Neutrophil (primary cell): ENCODE measurements around the gene PITPNC1.

Experiments
- H3K27ac ChIP-seq: fragments of 200-600 bp; sonication (generic); 2 replicates; pipeline ENCODE4 v1.5.1; 2016; ENCODE audit warnings: mild to moderate bottlenecking, moderate library complexity
- H3K27me3 ChIP-seq: fragments of 200-600 bp; sonication (generic); 2 replicates; pipeline ENCODE4 v1.6.0; 2016; ENCODE audit warnings: mild to moderate bottlenecking
- H3K36me3 ChIP-seq: fragments of 200-600 bp; sonication (generic); 2 replicates; pipeline ENCODE4 v1.5.1; 2017
- H3K4me1 ChIP-seq, 2 experiments: fragments of 200-600 bp in 1 of 2; sonication (generic) in 1 of 2; 1 replicate in 1 of 2; 2 replicates in 1 of 2; pipeline versions ENCODE4 v1.5.1 to v1.6.1; 2013 to 2016; ENCODE audit warnings: low read depth in 1 of 2, low read length in 1 of 2, mild to moderate bottlenecking in 1 of 2, moderate library complexity in 1 of 2; ENCODE audit not compliant: control insufficient read depth in 1 of 2, insufficient read depth in 1 of 2
- H3K4me3 ChIP-seq, 2 experiments: fragments of 200-600 bp in 1 of 2; sonication (generic) in 1 of 2; 1 replicate in 1 of 2; 2 replicates in 1 of 2; pipeline ENCODE4 v1.5.1; 2013 to 2016; ENCODE audit warnings: low read depth in 1 of 2, low read length in 1 of 2, mild to moderate bottlenecking in 1 of 2, moderate library complexity in 1 of 2
- H3K9me3 ChIP-seq: fragments of 200-600 bp; sonication (generic); 2 replicates; pipeline ENCODE4 v1.5.1; 2016
- TF ChIP-seq, protein P1 (sequence below): fragments of 200-600 bp; sonication (generic); IDR thresholded peaks from 2 replicates; pipeline ENCODE4 v1.5.1; 2016; ENCODE audit warnings: antibody characterized with exemption

PITPNC1 gene

DNA sequence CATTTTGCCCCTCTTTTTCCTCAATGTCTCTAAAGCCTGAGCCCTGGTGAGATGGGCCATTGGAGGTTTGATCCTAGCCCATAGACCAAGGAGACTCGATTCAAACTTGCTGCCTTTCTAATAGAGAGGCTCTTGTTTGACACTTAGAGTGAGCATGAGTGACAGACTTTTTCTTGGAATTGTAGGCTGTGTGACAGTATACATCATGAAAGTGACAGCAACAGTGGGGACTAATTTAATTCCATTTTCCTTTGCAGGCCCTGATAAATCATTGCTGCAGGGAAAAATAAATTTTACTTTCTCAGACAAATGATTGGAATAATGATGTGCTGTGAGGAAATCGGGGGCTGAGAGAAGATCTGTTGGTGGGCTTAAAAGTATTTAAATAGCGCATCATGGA lies 171.6 kb downstream of the PITPNC1 start:
- Histone ChIP-seq H3K36me3 (no peaks in the 10 kb centered on the region), H3K9me3 (no peaks in the 10 kb centered on the region), H3K27me3 (no peaks in the 10 kb centered on the region), H3K4me1 (peaks cover 12 to 16% of the 10 kb centered on the region in 2 experiments), H3K4me3 (no peak overlapping the region), H3K27ac (no peak overlapping the region)
- TF ChIP-seq, protein P1, sequence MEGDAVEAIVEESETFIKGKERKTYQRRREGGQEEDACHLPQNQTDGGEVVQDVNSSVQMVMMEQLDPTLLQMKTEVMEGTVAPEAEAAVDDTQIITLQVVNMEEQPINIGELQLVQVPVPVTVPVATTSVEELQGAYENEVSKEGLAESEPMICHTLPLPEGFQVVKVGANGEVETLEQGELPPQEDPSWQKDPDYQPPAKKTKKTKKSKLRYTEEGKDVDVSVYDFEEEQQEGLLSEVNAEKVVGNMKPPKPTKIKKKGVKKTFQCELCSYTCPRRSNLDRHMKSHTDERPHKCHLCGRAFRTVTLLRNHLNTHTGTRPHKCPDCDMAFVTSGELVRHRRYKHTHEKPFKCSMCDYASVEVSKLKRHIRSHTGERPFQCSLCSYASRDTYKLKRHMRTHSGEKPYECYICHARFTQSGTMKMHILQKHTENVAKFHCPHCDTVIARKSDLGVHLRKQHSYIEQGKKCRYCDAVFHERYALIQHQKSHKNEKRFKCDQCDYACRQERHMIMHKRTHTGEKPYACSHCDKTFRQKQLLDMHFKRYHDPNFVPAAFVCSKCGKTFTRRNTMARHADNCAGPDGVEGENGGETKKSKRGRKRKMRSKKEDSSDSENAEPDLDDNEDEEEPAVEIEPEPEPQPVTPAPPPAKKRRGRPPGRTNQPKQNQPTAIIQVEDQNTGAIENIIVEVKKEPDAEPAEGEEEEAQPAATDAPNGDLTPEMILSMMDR: no peak

DNA sequence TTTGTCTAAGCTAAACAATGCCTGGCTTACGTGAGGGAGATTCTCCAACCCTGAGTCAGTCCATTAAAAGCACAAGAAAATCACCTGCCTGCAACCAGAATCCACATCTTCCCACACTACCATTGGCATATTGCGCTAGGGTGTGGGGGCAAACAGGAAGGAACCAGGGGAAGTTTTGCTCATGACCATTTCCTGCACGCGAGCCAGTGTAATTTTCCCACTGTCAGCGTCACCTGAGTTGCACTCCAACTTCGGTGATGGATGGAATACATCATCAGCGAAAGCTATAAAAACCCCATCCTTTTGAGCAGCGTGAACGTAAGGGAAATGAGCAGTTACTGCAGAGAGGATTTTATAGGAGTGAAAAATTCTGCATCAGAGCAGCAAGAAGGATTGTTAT lies 172.7 kb downstream of the PITPNC1 start:
- Histone ChIP-seq H3K27me3 (no peaks in the 10 kb centered on the region), H3K4me3 (no peak overlapping the region), H3K4me1 (peaks cover 12 to 16% of the 10 kb centered on the region in 2 experiments), H3K27ac (peak overlapping the region; percentile 35), H3K9me3 (no peaks in the 10 kb centered on the region), H3K36me3 (no peaks in the 10 kb centered on the region)
- TF ChIP-seq, protein P1: no peak

DNA sequence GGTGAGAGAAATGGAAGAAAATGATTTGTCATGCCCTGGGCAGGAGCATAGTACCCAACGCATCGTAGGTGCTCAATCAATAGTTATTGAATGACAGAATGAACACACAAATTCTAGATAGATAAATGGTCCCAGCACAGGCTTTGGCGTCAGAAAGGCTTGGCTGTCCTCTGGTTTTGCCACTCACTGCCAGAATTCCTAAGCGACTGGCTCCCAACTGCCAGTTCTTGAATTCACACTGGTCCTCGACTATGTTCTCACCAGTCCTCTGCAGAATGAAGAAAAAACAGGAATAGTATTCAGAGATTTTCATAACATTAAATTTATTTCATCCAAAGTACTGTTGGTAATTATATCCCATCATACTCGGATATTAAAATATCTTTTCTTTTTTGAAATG lies 177.6 kb downstream of the PITPNC1 start:
- Histone ChIP-seq H3K4me1 (peaks cover 5 to 7% of the 10 kb centered on the region in 2 experiments), H3K4me3 (no peak overlapping the region), H3K36me3 (no peaks in the 10 kb centered on the region), H3K9me3 (no peaks in the 10 kb centered on the region), H3K27me3 (no peaks in the 10 kb centered on the region), H3K27ac (no peak overlapping the region)
- TF ChIP-seq, protein P1: no peak

DNA sequence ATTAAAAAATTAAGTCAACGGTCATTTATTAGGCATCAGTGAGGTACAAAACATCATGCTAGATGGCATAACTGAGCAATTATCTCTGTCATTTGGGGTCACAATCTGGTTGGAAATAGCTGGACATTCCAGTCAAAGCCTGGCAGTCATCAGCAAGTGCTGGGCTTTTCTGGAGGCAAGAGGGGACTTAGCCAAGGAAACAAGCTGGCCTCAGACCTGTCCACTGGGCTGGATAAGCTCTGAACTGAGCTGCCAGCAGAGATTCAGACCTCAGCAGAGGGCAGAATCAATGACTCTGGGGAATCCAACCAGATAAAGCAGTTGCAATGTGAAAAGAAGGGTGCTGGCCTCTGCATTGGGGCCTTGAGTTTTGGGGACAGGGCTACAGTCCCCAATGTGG lies 178.8 kb downstream of the PITPNC1 start:
- no peaks in the 10 kb centered on the region for H3K36me3 ChIP-seq

DNA sequence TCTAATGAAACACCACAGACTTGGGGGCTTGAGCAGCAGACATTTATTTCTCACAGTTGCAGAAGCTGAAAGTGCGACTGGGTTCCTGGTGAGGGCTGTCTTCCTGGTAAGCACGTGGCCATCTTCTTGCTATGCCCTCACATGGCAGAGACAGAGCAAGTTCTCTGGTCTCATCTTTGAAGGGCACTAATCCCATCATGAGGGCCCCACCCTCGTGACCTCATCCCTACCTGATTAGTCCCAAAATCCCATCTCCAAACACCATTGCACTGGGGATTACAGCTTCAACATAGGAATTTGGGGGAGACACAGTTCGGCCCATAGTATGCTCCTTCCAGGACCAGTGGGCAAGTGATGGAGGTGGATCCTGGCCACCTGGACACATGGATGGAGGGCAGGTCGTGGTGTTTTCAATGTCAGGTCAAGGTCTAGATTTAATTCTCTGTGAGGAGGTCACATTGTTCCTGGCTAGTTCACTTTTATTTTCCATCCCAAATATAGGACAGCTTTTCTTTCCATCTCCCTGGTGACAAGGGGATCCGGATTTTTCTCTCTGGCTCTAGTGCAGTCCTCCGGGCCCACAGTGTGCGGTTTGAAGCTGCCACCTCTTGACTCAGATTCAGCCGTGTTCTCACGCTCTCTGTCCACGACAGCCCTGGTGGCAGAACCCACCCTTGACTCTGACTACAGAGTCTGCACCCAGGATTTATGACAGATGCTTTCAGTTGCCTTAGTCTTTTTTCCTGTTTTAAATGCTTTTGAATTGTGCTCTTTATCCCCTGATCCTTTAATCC lies 180.2 kb downstream of the PITPNC1 start:
- Histone ChIP-seq H3K4me3 (no peak overlapping the region), H3K9me3 (no peaks in the 10 kb centered on the region), H3K27ac (no peak overlapping the region), H3K4me1 (no peaks in the 10 kb centered on the region), H3K36me3 (no peaks in the 10 kb centered on the region), H3K27me3 (no peaks in the 10 kb centered on the region)
- TF ChIP-seq, protein P1: no peak

More for the DNA sequence above, 178.8 kb downstream of the PITPNC1 start:
- Histone ChIP-seq H3K9me3 (no peaks in the 10 kb centered on the region), H3K27ac (no peak overlapping the region), H3K4me3 (no peak overlapping the region), H3K27me3 (no peaks in the 10 kb centered on the region), H3K4me1 (no peaks in the 10 kb centered on the region)
- TF ChIP-seq, protein P1: no peak
